GM04504 (cell line): Measurements from ENCODE around the gene MCF2L2.
A peak's percentile ranks its signal among the peaks of the same experiment; 100 is the strongest.

Experiments
- DNase-seq: peaks from one replicate; pipeline ENCODE4 v3.0.0-alpha.2; 2012; ENCODE audit warnings: low read depth

MCF2L2 gene

DNA sequence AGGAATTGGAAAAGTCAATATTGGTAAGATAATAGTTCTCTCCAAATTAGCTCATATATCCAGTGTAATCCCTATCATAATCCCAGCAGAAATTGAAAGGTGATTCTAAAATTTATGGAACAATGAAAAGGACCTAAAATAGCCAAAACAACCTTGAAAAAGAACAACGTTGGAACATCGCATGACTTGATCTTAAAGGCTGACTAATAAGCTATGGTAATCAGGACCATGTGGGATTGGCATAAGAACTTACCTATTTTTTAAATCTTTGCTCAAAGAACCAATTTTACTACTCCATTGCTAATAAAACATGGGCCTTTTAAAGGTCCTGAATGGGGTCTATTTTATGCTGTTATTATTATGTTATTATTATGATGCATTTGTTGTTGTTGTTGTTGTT is 134.5 kb downstream of the MCF2L2 start:
- DNase-seq: no peak

DNA sequence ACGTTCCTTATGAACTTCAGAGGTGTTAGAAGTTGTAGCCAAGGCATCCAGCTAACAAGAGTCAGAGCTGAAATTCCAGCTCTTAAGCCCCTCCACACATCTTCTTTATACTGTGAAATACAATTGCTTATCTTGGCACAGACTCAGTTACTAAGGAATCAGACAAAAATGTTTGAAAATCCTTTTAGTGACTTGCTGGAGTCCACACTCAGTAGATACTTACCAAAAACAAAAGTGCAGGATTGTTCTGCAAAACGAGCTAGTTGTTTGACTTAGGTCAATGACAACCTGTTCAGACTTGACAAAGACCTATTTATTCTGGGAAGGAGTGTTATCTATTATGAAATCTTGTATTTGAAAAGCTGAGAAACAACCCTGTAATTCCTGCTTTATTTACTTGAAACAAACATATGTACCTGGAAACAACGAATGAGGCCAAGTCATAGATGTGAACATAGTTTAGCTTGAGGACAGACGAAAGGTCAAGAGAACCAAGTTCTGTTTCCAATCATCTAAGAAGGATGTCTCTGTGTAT is 136.9 kb downstream of the MCF2L2 start:
- no peak for DNase-seq

DNA sequence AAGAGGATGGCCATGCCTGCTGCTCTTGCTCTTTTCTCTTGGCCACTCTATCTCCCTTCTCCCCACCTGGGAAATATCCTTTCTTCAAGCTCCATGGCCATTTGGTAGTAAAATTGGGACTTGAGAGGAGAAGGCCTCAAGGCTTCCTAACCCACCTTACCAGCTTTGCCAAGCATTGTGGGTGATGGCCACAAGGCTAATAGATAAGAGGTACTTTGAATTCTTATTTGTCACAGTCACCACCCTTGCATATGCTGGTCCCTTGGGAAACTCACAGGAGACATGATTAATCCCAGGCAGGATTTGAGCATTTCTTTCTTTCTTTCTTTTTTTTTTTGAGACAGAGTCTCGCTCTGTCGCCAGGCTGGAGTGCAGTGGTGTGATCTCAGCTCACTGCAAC is 138.2 kb downstream of the MCF2L2 start:
- no peak for DNase-seq

GRCh38 chr3:183288117-183288516 is 140.3 kb downstream of the MCF2L2 start:
- no peak for DNase-seq

- peak; percentile 54 for DNase-seq
These were observed 141.0 kb downstream of the MCF2L2 start for GRCh38 chr3:183287301-183287971.

GRCh38 chr3:183285828-183286457 is 142.5 kb downstream of the MCF2L2 start:
- DNase-seq: peak; percentile 77

DNA sequence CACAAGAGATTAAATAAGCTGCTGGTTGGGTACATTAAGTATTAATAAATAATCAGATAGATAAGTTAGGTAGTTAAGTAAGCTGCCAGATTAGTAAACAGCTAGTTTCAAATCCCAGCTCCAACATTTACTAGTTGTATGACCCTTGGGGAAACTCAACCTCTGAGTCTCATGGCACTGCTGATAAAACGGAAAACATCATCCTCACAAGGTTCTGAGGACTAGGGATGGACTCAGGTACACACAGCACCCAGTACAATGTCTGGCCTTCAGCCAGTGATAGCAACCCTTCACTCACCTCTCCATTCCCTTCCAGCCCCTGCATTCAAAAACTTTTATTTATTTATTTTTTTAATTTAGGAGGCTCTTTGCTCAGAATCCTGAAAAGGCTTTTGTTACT is 143.1 kb downstream of the MCF2L2 start:
- no peak for DNase-seq

DNA sequence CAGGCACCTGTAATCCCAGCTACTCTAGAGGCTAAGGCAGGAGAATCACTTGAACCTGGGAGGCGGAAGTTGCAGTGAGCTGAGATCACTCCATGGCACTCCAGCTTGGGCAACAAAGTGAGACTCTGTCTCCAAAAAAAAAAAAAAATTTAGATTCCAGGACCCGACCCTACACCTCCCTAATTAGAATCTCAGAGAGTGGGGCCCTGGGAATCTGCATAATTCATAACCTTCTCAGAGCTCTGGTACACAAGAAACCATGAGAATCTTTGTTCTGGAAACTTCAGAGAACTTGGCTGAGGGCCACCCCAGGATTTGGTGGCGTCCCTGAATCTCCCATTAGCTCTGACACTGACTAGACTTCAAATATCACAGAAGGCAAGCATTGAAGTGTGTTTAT is 143.8 kb downstream of the MCF2L2 start:
- DNase-seq: no peak

DNA sequence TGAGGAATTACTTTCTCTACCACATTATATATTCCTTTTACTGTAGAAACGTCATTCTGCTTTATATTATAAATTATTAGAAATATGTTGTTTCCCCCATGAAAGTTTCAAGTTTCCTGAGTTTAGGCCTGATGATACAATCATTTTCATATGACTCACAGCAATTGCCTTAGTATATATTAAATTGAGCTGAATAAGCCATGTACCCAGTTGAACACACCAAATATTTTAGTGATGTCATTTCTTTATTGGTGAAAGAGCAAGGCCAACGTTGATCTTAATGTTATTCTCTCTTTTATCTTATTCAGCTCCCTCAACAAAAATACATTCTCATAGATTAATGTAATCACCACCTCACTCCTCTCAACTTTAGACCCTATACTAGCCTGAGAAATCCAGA is 144.5 kb downstream of the MCF2L2 start:
- DNase-seq: no peak

- DNase-seq: no peak
These were observed 147.2 kb downstream of the MCF2L2 start for GRCh38 chr3:183281126-183281797.

- DNase-seq: no peak
These were observed 149.0 kb downstream of the MCF2L2 start for GRCh38 chr3:183279371-183279770.

DNA sequence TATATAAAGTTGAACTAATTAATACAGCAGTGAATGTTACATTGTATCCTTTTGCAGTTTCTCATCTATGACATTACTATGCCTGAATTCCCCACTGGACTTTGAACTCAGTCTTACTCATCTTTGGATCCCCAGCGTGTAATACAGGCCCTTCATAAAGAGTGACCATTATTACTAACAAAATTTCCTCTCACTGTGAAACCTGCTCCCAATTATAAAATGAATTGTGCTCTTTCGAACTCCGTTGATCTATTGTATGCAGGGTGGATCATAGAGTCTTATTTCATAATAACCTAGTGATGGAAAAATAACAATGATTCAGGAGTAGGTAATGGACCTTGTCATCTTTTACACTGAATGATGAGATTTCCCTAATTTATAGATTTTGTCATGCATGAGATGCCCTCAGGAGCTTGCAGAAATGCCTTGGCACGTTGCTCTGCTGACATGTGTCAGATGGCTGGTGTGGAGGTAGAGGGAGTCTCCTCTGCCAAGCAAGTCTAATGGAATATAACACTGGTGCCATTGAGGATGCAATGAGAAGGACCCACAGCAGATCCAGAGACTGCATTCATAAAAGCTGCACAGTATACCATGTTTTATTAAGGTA is 149.8 kb downstream of the MCF2L2 start:
- DNase-seq: no peak

DNA sequence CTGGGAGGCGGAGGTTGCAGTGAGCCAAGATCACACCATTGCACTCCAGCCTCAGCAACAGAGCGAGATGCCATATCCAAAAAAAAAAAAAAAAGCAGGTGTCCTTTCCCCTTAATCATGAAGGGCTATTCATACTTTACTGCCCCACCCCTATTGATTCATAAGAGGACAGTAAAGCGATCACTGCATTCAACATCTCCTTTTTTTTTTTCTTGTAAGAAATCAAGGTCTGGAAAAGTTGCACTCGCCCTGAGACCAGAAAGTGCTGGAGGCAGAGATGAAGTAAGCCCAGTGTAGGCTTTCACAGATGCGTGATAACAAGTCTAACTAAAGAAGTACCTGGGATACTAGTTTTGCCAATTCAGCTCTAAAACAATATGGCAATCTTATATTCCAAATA is 151.2 kb downstream of the MCF2L2 start:
- no peak for DNase-seq

DNA sequence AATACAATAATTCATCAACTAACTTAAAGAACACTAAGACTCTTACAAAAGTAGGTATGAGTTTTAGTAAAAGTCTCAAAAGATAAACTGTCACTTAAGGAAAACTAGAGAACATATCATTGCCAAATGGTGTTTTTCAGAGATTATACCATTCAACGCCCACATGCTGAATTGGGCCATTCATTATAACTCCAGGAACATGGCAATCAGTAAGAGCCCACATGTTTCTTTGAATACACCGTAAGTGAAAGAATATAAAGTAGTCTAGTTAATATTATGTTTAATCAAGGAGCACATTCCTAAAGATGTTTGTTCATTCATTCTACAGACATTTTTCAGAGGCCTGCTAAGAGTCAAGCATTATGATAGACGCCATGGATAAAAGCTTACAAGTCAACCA is 152.5 kb downstream of the MCF2L2 start:
- no peak for DNase-seq

- no peak for DNase-seq
These were observed 153.0 kb downstream of the MCF2L2 start for GRCh38 chr3:183275418-183275817.

GRCh38 chr3:183274609-183275008 is 153.8 kb downstream of the MCF2L2 start:
- DNase-seq: no peak

DNA sequence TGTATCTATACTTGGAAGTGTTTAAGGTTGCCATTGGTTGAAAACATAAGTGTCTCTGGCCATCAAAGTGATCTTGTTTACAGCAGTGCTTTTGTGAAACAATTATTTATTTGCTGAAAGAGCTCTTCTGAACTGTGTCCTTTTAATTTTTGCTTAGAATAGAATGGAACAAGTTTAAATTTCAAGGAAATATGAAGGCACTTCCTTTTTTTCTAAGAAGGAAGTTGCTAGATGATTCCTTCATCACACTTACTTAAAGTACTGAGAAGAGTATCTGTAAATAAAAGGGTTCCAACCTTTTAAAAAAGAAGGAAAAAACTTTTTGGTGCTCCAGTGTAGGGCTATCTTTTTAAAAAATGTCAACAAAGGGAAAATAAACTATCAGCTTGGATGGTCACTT is 155.6 kb downstream of the MCF2L2 start:
- no peak for DNase-seq

- no peak for DNase-seq
These were observed 156.3 kb downstream of the MCF2L2 start for GRCh38 chr3:183272142-183272541.

GRCh38 chr3:183270344-183270743 is 158.1 kb downstream of the MCF2L2 start:
- DNase-seq: no peak

GRCh38 chr3:183269345-183269744 is 159.1 kb downstream of the MCF2L2 start:
- no peak for DNase-seq

DNA sequence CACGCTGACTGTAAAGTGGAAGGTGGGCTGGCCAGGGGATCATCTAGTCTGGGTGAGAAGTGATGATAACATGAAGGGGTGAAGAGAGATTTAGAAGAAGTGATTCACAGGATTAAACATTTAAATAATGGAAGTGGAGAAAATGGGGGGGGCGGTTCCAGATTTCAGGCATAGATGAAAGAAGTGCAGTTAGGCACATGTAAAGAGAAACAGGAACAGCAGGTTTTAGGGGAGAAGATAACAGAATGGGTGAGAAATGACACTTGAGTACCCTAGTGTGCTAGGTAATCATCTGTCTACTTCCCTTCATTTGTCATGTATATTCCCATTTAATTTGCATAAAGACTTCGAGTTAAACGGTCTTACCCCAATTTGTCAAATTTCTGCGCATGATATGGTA is 160.1 kb downstream of the MCF2L2 start:
- no peak for DNase-seq

GRCh38 chr3:183267140-183267539 is 161.3 kb downstream of the MCF2L2 start:
- no peak for DNase-seq

DNA sequence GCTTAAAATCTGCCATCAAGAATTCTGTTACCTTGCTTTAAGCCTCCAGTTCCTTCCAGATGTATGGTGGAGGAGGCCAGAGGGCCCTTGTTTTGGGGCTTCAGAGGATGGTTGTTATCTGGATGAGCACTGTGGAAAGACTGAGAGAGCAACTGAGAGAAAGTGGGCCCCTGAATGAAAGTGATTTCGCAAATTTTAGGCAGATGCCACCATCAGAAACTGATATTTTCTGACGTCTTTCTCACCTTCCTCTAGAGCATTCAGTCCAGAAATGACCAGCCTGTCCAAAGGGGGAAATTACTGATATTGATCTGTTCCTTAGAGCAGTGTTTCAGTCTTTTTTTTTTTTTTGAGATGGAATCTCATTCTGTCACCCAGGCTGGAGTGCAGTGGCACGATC is 162.0 kb downstream of the MCF2L2 start:
- DNase-seq: no peak
